GM18520 (cell line): ENCODE measurements around the gene KIF18A.
"Not testable (repeated sequence)": the region's sequence is repeated elsewhere in the genome, so short reads cannot be mapped to it uniquely, and the experiment has no call there.

Experiments
- ATAC-seq: cut with Tn5 transposase; IDR thresholded peaks from one replicate; pipeline ENCODE4 v1.9.1; 2021; ENCODE audit not compliant: unreplicated experiment

Gene KIF18A

GRCh38 chr11:28107750-28108618, at the start of gene KIF18A, which contains the start of gene METTL15:
Gene KIF18A (minus strand): TSS chr11:28108156. CDS start chr11:28097947, 10,209 bp downstream.
Gene METTL15 (plus strand): TSS chr11:28108388. CDS start chr11:28113335, 4,947 bp downstream.
- peak; percentile 95 for ATAC-seq

- no peak for ATAC-seq
Observed at GRCh38 chr11:28153586-28153985, 45.6 kb upstream of the KIF18A start.

- no peak for ATAC-seq
Observed at GRCh38 chr11:28152743-28153142, 44.8 kb upstream of the KIF18A start.

GRCh38 chr11:28146123-28146751, 38.3 kb upstream of the KIF18A start:
- ATAC-seq, result no peak

GRCh38 chr11:28144808-28145207, 36.9 kb upstream of the KIF18A start:
- no peak for ATAC-seq

- ATAC-seq, result no peak
Observed at GRCh38 chr11:28142724-28143123, 34.8 kb upstream of the KIF18A start.

- ATAC-seq, result no peak
Observed at GRCh38 chr11:28140689-28141455, 32.9 kb upstream of the KIF18A start.

GRCh38 chr11:28139841-28140415, 32.0 kb upstream of the KIF18A start:
- no peak for ATAC-seq

GRCh38 chr11:28137832-28138231, 29.9 kb upstream of the KIF18A start:
- ATAC-seq, result no peak

GRCh38 chr11:28137366-28137765, 29.4 kb upstream of the KIF18A start:
- ATAC-seq, result no peak

GRCh38 chr11:28136157-28136556, 28.2 kb upstream of the KIF18A start:
- ATAC-seq, result not testable (repeated sequence)

- ATAC-seq, result no peak
Observed at GRCh38 chr11:28133146-28133545, 25.2 kb upstream of the KIF18A start.

GRCh38 chr11:28132548-28132947, 24.6 kb upstream of the KIF18A start:
- ATAC-seq, result no peak

GRCh38 chr11:28123151-28123581, 15.2 kb upstream of the KIF18A start:
- no peak for ATAC-seq

- no peak for ATAC-seq
Observed at GRCh38 chr11:28117712-28118111, 9.8 kb upstream of the KIF18A start.

GRCh38 chr11:28114731-28115130, 6.8 kb upstream of the KIF18A start:
- ATAC-seq, result no peak

- no peak for ATAC-seq
Observed at GRCh38 chr11:28114116-28114515, 6.2 kb upstream of the KIF18A start.

GRCh38 chr11:28110821-28111200, 2.9 kb upstream of the KIF18A start:
- ATAC-seq, result no peak

- ATAC-seq, result peak; percentile 27
Observed at GRCh38 chr11:28110108-28110820, 2.3 kb upstream of the KIF18A start.

GRCh38 chr11:28108958-28109357, 1.0 kb upstream of the KIF18A start:
- ATAC-seq, result no peak
